NCI-H510A (cell line): ENCODE data around the gene C1orf122.

Experiments used
- DNase-seq: peaks from one replicate; lab custom pipeline; 2025; lab: John Stamatoyannopoulos, UW

Gene C1orf122

DNA sequence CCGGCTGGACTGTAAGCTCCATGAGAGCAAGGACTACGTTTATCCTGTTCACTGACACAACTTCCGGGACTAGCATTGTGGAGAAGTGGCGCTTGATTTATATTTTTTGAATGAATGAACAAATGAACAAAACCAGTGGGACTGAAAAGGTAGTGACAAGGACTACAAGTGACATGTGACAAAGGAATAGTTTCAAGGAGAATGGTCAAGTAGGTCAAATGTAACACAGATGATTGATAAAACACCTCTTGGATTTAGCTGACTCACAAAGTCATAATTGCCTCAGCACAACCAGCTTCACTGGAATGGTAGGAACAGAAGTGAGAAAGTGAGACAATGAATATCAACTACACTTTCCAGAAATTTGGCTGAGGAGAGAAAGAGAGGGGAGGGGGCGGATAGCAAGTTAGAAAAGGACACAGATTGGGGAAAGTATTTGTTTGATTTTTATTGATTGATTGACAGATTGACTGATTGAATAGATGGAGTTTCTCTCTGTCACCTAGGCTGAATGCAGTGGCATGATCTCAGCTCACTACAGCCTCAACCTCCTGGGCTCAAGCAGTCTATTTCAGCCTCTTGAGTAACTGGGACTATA, 37.6 kb downstream of the C1orf122 start:
- no peak for DNase-seq

- DNase-seq, result no peak
These were observed 38.2 kb downstream of the C1orf122 start for GRCh38 chr1:37845786-37846185.

- DNase-seq, result no peak
These were observed 39.2 kb downstream of the C1orf122 start for GRCh38 chr1:37846647-37847339.

DNA sequence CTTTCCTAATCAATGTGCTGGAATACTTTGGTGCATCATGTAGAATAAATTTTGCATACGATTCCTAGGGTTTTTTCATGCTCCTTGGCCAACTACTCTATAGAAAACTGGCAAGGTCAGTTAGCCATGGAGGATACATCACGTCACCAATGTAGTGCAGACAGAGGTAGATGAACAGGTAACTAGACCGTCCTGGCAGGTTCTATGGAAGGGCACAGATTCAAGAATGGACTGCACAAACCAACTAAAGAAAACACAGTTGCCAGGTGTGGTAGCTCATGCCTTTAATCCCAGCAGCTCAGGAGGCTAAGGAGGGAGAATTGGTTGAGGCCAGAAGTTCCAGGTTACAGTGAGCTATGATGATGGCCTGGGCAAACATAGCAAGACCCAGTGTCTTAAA, 41.9 kb downstream of the C1orf122 start:
- no peak for DNase-seq

DNA sequence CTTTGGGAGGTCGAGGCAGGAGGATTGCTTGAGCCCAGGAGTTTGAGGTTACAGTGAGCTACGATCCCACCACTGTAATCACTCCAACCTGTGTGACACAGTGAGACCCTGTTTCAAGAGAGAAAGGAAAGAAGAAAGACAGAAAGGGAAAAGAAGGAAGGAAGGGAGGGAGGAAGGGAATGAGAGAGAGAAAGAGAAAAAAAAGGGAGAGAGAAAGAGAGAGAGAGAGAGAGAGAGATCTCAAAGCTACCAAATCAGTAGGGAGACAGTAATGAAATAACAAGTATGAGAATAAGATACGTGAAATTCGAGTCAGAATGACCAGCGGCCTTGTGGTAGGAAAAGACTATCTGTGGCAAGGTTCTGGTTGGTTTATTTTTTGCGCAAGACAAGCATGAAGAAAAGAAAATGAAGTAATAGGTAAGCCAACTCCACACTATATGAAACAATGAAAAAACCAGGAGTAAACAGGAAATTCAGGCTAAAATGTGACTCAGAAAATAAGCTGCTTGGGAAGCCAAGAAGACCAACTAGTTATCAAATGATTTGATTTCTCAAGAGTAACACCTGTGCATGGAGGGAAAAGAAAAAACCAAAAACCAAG, 42.9 kb downstream of the C1orf122 start:
- DNase-seq, result no peak

DNA sequence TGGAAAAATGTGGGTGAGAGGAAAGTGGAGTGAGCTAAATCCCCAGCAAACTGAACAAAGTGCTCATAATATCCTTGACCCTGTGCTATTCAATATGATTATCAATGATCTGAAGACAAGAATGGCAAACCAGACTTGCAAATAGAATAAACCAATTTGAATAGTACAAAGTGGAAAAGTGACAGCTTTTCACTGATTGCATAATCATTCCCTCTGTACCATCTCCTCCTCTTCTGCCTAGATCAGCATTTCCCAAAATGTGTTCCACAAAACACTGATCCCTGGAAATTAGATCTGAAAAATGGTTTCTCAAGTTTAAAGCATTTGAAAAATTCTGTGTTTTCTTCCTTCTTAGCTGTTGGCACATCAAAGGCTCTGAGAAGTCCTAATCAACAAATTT, 43.7 kb downstream of the C1orf122 start:
- DNase-seq, result no peak

- no peak for DNase-seq
These were observed 44.2 kb downstream of the C1orf122 start for GRCh38 chr1:37851782-37852210.

DNA sequence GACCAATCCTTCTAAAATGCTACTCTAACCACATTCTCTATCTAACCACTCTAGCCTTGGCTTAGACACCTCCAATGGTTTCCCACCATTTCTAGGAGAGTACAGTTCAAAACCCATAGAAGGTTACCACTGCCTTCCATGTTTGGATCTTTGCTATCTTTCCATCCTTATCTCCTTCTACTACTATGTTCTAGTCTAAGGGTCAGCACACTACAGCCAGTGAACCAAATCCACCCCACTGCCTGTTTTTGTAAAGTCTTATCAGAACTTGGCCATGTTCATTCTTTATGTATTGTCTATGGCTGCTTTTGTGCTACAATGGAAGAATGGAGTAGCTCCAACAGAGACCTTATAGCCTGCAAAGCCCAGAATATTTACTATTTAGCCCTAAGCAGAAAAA, 45.6 kb downstream of the C1orf122 start:
- no peak for DNase-seq

GRCh38 chr1:37854406-37854805, 46.8 kb downstream of the C1orf122 start:
- DNase-seq, result no peak
